T-helper 2 cell treated with Interferon-gamma antibody and Interleukin-4, amounts not matched to agents 5 μg/mL and 100 μg/mL, for 36 hours (primary cell): Measurements from ENCODE around the gene INTS7.

ENCODE experiments used
- DNase-seq: peaks from one replicate; pipeline ENCODE4 v3.0.0; 2021; ENCODE audit warnings: low spot score
- H3K27ac Mint-ChIP-seq: one replicate; pipeline ENCODE4 v1.8.0; 2021; ENCODE audit warnings: mild to moderate bottlenecking, mixed read lengths
- H3K27me3 Mint-ChIP-seq: one replicate; pipeline ENCODE4 v1.8.0; 2021; ENCODE audit warnings: low read depth, mixed read lengths
- H3K36me3 Mint-ChIP-seq: one replicate; pipeline ENCODE4 v1.8.0; 2021; ENCODE audit warnings: low read depth, mixed read lengths
- H3K4me1 Mint-ChIP-seq: one replicate; pipeline ENCODE4 v1.8.0; 2021; ENCODE audit warnings: low read depth, mixed read lengths
- H3K4me3 Mint-ChIP-seq: one replicate; pipeline ENCODE4 v1.8.0; 2022; ENCODE audit warnings: mild to moderate bottlenecking, moderate library complexity, mixed read lengths
- H3K9me3 Mint-ChIP-seq: one replicate; pipeline ENCODE4 v1.8.0; 2021; ENCODE audit warnings: mixed read lengths

INTS7 gene

DNA sequence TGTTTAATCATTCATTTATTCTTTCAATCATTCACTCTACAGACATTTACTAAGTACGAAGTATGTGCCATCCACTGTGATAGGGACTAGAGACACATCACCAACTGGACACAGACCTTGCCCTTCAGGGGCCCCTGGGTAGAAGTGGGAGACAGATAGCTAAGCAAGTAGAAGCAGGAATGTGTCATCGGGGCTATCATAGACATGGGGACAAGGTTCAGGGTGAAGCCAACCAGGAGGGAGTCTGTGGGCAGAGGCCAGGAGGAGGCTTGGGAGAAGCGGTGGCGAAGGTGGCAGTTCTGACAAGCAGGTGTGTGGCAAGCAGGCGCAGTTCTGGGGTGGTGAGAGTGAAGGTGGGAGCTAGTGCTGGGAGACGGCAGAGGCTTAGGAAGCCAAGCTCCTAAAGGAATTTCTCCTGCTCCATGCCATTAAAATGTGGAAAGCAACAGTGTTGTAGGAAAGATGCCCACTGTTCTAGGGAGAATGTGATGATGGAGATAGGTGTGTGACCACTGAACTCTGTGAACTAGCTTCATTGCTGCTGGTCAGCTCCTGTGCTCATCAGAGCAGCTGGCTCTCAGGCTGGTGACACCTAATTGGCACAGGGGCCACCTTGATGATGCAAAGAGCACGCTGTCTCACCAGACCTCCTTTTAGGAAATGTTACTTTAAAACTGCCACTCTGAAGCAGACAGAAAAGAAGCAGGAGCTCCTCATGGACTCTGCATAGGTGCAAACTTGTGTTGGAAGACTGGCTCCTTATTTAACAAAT lies 125.1 kb downstream of the INTS7 start:
- H3K27ac Mint-ChIP-seq: no peak overlapping the region
- H3K9me3 Mint-ChIP-seq: peaks cover 10% of the 10 kb centered on the region
- DNase-seq: no peak
- H3K27me3 Mint-ChIP-seq: peaks cover 20% of the 10 kb centered on the region
- no peaks in the 10 kb centered on the region for H3K4me1 Mint-ChIP-seq
- H3K36me3 Mint-ChIP-seq: no peaks in the 10 kb centered on the region
- no peak overlapping the region for H3K4me3 Mint-ChIP-seq

DNA sequence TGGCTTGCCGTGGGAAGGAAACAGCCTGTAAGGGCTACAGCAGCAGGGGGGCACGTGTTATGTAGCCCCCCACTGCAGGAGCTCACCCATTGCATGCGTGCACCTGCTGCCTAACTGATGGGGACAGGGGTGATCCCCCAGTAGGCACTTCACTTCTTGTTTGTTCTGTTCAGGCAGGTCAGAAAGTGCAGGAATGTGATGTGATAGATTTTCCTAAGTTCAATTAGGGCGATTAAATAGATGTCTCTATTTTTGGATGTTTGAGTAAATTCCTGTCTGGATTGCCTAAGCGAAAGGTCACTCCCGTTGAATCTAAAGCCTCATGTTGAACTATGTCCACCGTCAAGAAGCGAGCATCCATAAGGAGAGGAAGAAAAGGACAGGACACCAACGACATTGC lies 126.0 kb downstream of the INTS7 start:
- Mint-ChIP-seq H3K27ac (no peak overlapping the region), H3K4me3 (no peak overlapping the region), H3K4me1 (no peaks in the 10 kb centered on the region), H3K36me3 (no peaks in the 10 kb centered on the region), H3K9me3 (peaks cover 10% of the 10 kb centered on the region), H3K27me3 (peaks cover 19% of the 10 kb centered on the region)
- DNase-seq: no peak

GRCh38 chr1:211908951-211909350 lies 126.4 kb downstream of the INTS7 start:
- Mint-ChIP-seq H3K4me3 (no peak overlapping the region), H3K4me1 (no peaks in the 10 kb centered on the region), H3K27ac (no peak overlapping the region), H3K27me3 (peaks cover 19% of the 10 kb centered on the region), H3K36me3 (no peaks in the 10 kb centered on the region), H3K9me3 (peaks cover 10% of the 10 kb centered on the region)
- DNase-seq: no peak

GRCh38 chr1:211908453-211908852 lies 126.9 kb downstream of the INTS7 start:
- no peak for DNase-seq
- peaks cover 10% of the 10 kb centered on the region for H3K9me3 Mint-ChIP-seq

GRCh38 chr1:211903490-211904245 lies 131.7 kb downstream of the INTS7 start:
- no peak for DNase-seq
- no peak overlapping the region for H3K27ac Mint-ChIP-seq
- no peak overlapping the region for H3K4me3 Mint-ChIP-seq
- no peaks in the 10 kb centered on the region for H3K36me3 Mint-ChIP-seq
- no peaks in the 10 kb centered on the region for H3K27me3 Mint-ChIP-seq
- H3K4me1 Mint-ChIP-seq: no peaks in the 10 kb centered on the region
- H3K9me3 Mint-ChIP-seq: peaks cover 9% of the 10 kb centered on the region

More at GRCh38 chr1:211908453-211908852, 126.9 kb downstream of the INTS7 start:
- H3K4me1 Mint-ChIP-seq: no peaks in the 10 kb centered on the region
- peaks cover 17% of the 10 kb centered on the region for H3K27me3 Mint-ChIP-seq
- H3K4me3 Mint-ChIP-seq: no peak overlapping the region
- H3K36me3 Mint-ChIP-seq: no peaks in the 10 kb centered on the region
- no peak overlapping the region for H3K27ac Mint-ChIP-seq

GRCh38 chr1:211902624-211903291 lies 132.6 kb downstream of the INTS7 start:
- no peaks in the 10 kb centered on the region for H3K4me1 Mint-ChIP-seq
- no peaks in the 10 kb centered on the region for H3K27me3 Mint-ChIP-seq
- no peak overlapping the region for H3K27ac Mint-ChIP-seq
- H3K9me3 Mint-ChIP-seq: peaks cover 9% of the 10 kb centered on the region
- H3K36me3 Mint-ChIP-seq: no peaks in the 10 kb centered on the region
- DNase-seq: no peak
- H3K4me3 Mint-ChIP-seq: no peak overlapping the region

GRCh38 chr1:211901945-211902344 lies 133.4 kb downstream of the INTS7 start:
- H3K4me3 Mint-ChIP-seq: no peak overlapping the region
- no peaks in the 10 kb centered on the region for H3K36me3 Mint-ChIP-seq
- no peak for DNase-seq
- H3K4me1 Mint-ChIP-seq: no peaks in the 10 kb centered on the region
- H3K9me3 Mint-ChIP-seq: peaks cover 9% of the 10 kb centered on the region
- H3K27ac Mint-ChIP-seq: no peak overlapping the region
- peaks cover 3% of the 10 kb centered on the region for H3K27me3 Mint-ChIP-seq

GRCh38 chr1:211900441-211900840 lies 134.9 kb downstream of the INTS7 start:
- H3K27ac Mint-ChIP-seq: no peak overlapping the region
- H3K9me3 Mint-ChIP-seq: peaks cover 9% of the 10 kb centered on the region
- H3K36me3 Mint-ChIP-seq: no peaks in the 10 kb centered on the region
- H3K27me3 Mint-ChIP-seq: peaks cover 5% of the 10 kb centered on the region
- H3K4me1 Mint-ChIP-seq: no peaks in the 10 kb centered on the region
- DNase-seq: no peak
- H3K4me3 Mint-ChIP-seq: no peak overlapping the region

- Mint-ChIP-seq H3K27me3 (peaks cover 14% of the 10 kb centered on the region), H3K4me1 (no peaks in the 10 kb centered on the region), H3K27ac (no peak overlapping the region), H3K4me3 (no peak overlapping the region), H3K9me3 (peaks cover 3% of the 10 kb centered on the region), H3K36me3 (no peaks in the 10 kb centered on the region)
- no peak for DNase-seq
Measured at GRCh38 chr1:211896958-211897357, 138.4 kb downstream of the INTS7 start.

DNA sequence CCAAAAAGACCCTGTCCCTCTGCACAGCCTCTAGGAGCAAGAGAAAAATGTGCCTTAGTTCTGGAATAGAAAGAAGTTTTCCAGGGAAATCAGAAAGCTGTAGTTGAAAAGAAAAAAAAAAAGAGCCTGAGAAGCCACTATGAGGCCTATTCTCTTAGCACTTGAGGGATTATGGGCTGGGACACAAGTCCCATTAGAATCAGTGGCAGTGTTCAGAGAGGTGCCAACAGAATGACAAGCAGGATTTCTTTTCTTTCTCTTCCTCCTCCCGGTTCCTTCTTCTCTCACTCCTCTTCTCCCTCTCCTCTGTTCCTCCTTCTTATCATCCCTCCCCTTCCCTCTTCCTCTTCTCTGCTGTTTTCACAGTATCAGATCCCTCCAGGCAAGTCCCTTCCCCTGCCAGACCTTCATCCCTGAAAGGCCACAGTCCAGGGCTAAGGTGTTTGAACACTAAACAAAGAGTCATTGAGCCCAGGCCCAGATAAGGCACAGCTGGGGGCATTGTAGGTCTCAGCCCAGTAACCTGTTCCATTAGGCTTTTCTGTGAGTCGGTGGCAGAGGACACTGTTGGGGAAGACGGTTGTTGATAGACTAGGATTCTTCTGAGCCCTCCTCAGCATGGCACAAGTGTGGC lies 140.1 kb downstream of the INTS7 start:
- no peak overlapping the region for H3K27ac Mint-ChIP-seq
- H3K36me3 Mint-ChIP-seq: no peaks in the 10 kb centered on the region
- peaks cover 15% of the 10 kb centered on the region for H3K27me3 Mint-ChIP-seq
- DNase-seq: no peak
- no peak overlapping the region for H3K4me3 Mint-ChIP-seq
- peaks cover 1% of the 10 kb centered on the region for H3K9me3 Mint-ChIP-seq
- H3K4me1 Mint-ChIP-seq: no peaks in the 10 kb centered on the region

DNA sequence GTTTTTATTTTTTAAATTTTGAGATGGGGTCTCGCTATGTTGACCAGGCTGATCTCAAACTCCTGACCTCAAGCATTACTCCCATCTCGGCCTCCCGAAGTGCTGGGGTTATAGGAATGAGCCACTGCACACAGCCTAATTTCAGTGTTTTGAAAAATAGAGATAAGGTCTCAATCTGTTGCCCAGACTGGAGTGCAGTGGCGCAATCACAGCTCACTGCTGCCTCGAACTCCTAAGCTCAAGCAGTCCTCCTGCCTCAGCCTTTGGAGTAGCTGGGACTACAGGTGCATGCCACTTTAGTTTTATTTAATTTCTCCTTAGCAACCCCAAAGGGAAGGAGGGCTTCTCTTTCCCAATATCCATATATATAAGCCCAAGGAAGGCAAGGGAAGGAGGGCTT lies 141.0 kb downstream of the INTS7 start:
- H3K4me1 Mint-ChIP-seq: no peaks in the 10 kb centered on the region
- peaks cover 6% of the 10 kb centered on the region for H3K9me3 Mint-ChIP-seq
- H3K4me3 Mint-ChIP-seq: no peak overlapping the region
- peaks cover 19% of the 10 kb centered on the region for H3K27me3 Mint-ChIP-seq
- no peak for DNase-seq
- H3K27ac Mint-ChIP-seq: no peak overlapping the region
- no peaks in the 10 kb centered on the region for H3K36me3 Mint-ChIP-seq

DNA sequence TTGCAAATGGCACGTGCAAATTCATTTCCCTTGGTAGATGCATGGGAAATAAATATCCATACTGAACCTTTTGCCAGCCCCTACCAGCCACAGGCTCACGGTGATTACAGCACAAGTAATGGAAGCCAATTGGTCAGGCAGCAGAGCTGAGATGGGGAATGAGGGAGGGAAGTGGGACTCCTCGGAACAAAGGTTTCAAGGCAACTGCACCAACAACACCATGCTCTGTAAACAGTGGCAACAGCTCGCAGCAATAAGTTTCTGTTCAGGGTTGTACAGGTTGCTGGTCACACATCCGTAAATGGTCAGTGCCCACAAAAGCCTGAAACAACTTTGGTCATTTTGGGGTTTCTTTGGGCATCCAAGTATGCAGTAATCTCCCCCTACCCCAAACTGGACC lies 142.1 kb downstream of the INTS7 start:
- Mint-ChIP-seq H3K36me3 (no peaks in the 10 kb centered on the region), H3K27ac (no peak overlapping the region), H3K27me3 (peaks cover 19% of the 10 kb centered on the region), H3K9me3 (peaks cover 6% of the 10 kb centered on the region), H3K4me3 (no peak overlapping the region), H3K4me1 (peaks cover under 1% of the 10 kb centered on the region)
- DNase-seq: no peak

DNA sequence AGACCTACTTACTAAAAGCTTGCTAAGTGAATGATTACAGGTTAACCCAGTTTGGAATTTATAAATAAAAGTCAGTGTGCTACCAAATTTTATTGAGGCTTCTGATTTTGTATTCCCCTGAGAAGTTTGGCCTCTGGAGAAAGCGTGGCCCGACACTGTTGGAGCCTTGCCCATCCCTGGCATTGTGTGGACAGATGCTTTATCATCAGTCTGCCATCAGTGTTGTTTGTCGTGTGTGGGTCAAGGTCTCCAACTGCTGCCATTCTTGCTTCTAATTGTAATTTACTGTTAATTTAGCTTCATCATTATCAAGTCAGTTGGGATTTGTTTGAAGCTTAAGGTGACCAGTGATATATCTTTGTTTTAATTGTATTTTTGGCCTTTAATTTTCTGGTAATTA lies 142.8 kb downstream of the INTS7 start:
- Mint-ChIP-seq H3K36me3 (no peaks in the 10 kb centered on the region), H3K4me1 (peaks cover 7% of the 10 kb centered on the region), H3K27me3 (peaks cover 22% of the 10 kb centered on the region), H3K9me3 (peaks cover 6% of the 10 kb centered on the region), H3K27ac (no peak overlapping the region), H3K4me3 (no peak overlapping the region)
- no peak for DNase-seq

DNA sequence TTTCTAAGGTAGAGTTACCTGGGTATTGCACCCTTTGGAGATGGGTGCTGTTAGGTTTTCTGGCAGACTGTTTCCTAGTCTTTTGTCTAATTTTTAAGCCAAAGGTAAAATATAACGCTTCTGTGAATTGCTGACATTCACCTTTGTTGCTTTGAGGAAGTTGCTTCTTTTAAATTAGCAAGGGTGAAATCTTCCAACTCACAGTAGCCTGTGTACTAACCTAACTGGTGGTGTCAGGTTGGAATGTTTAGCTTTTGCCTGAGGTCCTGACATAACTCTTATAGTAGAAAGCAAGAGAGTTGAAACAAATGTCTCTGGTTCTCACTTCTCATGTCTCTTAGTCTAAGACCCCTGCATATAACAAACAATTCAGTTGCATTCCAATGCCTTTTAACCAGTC lies 143.6 kb downstream of the INTS7 start:
- Mint-ChIP-seq H3K9me3 (peaks cover 6% of the 10 kb centered on the region), H3K27me3 (peaks cover 25% of the 10 kb centered on the region), H3K4me3 (no peak overlapping the region), H3K36me3 (no peaks in the 10 kb centered on the region), H3K4me1 (peaks cover 9% of the 10 kb centered on the region), H3K27ac (no peak overlapping the region)
- DNase-seq: no peak
